Coronary artery (tissue), 2 donors: ENCODE results near the gene EPHB1.

Source experiments
- DNase-seq: peaks from one replicate; pipeline ENCODE4 v3.0.0-alpha.2; 2017; ENCODE audit warnings: low spot score
- H3K27ac ChIP-seq, 2 donors: fragments of 200-600 bp; sonication (generic); one replicate each; pipeline ENCODE4 v1.5.1; 2016 to 2019
- H3K4me3 ChIP-seq: fragments of 200-600 bp; sonication (generic); 2 replicates; pipeline ENCODE4 v1.5.1; 2016; ENCODE audit warnings: mild to moderate bottlenecking, moderate library complexity
- TF ChIP-seq, protein P1 (sequence below): fragments of 200-600 bp; sonication (generic); IDR thresholded peaks from one replicate; pipeline ENCODE4 v1.5.1; 2019; ENCODE audit warnings: antibody characterized with exemption

Gene EPHB1

DNA sequence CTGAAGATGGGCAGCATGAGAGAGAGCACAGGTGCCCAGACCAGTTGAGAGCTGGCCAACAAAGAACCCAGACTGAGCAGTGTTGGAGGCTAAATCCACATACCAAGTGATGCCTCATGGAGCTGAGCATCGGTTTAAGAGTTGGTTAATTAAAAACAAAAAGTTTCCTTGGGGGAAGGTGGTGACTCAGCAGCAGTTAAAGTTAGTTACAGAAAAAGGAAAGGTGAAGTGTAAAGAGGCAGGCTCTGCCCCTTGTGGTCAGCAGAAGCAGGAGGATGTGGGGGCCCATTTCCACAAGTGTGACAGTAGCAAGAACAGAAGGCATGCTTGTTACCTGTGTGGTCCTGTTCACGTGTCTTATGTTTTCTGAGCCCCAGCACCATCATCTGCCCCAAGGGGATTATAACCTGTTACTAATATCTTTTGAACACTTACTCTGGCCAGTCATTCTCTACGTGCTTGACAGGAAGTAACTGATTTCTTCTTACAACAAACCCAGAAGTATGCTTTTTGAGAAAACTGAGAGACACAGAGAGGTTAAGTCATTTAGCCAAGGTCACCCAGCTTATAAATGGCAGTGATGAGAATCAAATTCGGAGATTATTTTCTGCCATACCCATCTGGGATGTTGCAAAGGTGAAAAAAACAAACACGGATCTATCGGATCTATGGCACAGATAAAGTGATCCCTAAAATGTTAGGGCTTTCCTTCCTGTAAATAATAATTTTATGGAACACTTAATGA lies 91.0 kb downstream of the EPHB1 start:
- Histone ChIP-seq H3K4me3 (no peak overlapping the region), H3K27ac (no peak overlapping the region)
- TF ChIP-seq, protein P1, sequence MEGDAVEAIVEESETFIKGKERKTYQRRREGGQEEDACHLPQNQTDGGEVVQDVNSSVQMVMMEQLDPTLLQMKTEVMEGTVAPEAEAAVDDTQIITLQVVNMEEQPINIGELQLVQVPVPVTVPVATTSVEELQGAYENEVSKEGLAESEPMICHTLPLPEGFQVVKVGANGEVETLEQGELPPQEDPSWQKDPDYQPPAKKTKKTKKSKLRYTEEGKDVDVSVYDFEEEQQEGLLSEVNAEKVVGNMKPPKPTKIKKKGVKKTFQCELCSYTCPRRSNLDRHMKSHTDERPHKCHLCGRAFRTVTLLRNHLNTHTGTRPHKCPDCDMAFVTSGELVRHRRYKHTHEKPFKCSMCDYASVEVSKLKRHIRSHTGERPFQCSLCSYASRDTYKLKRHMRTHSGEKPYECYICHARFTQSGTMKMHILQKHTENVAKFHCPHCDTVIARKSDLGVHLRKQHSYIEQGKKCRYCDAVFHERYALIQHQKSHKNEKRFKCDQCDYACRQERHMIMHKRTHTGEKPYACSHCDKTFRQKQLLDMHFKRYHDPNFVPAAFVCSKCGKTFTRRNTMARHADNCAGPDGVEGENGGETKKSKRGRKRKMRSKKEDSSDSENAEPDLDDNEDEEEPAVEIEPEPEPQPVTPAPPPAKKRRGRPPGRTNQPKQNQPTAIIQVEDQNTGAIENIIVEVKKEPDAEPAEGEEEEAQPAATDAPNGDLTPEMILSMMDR: no peak
- DNase-seq: no peak

DNA sequence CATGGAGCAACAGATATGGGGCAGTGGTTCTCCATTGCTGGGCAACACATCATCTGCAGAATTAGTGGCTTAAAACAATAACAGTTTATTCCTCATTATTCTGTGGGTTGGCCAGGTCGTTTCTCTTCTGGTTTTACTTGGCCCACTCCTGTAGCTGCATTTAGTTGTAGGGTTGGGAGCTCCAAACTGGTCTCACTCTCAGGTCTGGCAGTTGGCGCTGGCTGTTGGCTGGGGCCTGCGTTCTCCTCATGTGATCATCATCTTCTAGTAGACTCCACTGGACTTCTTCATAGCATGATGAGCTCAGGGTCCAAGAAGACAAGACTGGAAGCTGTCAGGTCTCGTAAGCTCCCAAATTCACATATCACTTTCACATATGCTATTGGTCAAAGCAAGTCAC lies 91.9 kb downstream of the EPHB1 start:
- TF ChIP-seq, protein P1: no peak
- no peak overlapping the region for H3K4me3 ChIP-seq
- DNase-seq: no peak
- no peak overlapping the region for H3K27ac ChIP-seq

GRCh38 chr3:134887536-134887935 lies 92.5 kb downstream of the EPHB1 start:
- no peak overlapping the region for H3K4me3 ChIP-seq
- no peak overlapping the region for H3K27ac ChIP-seq
- no peak for DNase-seq
- TF ChIP-seq, protein P1: no peak

DNA sequence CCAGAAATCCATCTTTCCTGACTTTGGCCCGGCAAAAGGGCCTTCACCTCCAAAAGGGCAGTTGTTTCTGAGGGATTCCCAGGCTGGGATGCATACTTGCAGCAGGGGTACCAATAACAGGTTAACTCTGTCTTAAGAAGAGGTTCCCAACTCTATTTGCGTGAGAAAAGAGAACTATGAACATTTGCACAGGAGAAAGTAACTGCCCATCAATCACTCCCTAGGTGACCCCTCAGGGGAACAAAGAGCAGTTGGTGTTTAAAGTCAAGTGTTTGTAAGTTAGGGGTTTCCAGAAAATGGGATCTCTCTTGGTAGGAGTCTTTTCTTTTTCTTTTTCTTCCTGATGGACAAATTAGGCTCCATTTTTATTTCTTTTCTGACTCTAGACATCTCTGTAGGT lies 97.3 kb downstream of the EPHB1 start:
- DNase-seq: no peak
- H3K4me3 ChIP-seq: no peak overlapping the region
- TF ChIP-seq, protein P1: no peak
- H3K27ac ChIP-seq: no peak overlapping the region

- DNase-seq: no peak
- no peak overlapping the region for H3K4me3 ChIP-seq
- no peak overlapping the region for H3K27ac ChIP-seq
- TF ChIP-seq, protein P1: no peak
Observed at GRCh38 chr3:134892761-134893160, 97.7 kb downstream of the EPHB1 start.

GRCh38 chr3:134894533-134894932 lies 99.5 kb downstream of the EPHB1 start:
- Histone ChIP-seq H3K4me3 (no peak overlapping the region), H3K27ac (no peak overlapping the region)
- DNase-seq: no peak
- TF ChIP-seq, protein P1: no peak

- TF ChIP-seq, protein P1: no peak
- DNase-seq: no peak
- no peak overlapping the region for H3K27ac ChIP-seq
- H3K4me3 ChIP-seq: no peak overlapping the region
Observed at GRCh38 chr3:134895181-134895580, 100.1 kb downstream of the EPHB1 start.
